ENCODE results near the gene ATG101.

ATG101 gene

GRCh38 chr12:52056801-52057637 lies 12.8 kb upstream of the ATG101 start:
- peak in 3 of 58 donors; percentile 27 to 61 (median 52) for DNase-seq

GRCh38 chr12:52057638-52058576 lies 11.9 kb upstream of the ATG101 start:
- DNase-seq, result no peak

- DNase-seq, result peak in 28 of 58 donors; percentile 18 to 81 (median 46)
These were observed 11.0 kb upstream of the ATG101 start for GRCh38 chr12:52058631-52059361.

- peak in 2 of 58 donors; percentile 24 to 33 for DNase-seq
These were observed 9.9 kb upstream of the ATG101 start for GRCh38 chr12:52059582-52060497.

- DNase-seq, result no peak
These were observed 9.1 kb upstream of the ATG101 start for GRCh38 chr12:52060498-52061177.

- peak in 54 of 58 donors; percentile 34 to 96 (median 82) for DNase-seq
These were observed 8.2 kb upstream of the ATG101 start for GRCh38 chr12:52061470-52062166.

- peak in 14 of 58 donors; percentile 23 to 77 (median 50) for DNase-seq
These were observed 7.4 kb upstream of the ATG101 start for GRCh38 chr12:52062167-52063081.

- DNase-seq, result peak in 16 of 58 donors; percentile 20 to 61 (median 36)
These were observed 6.5 kb upstream of the ATG101 start for GRCh38 chr12:52063082-52063924.

GRCh38 chr12:52063981-52064649 lies 5.7 kb upstream of the ATG101 start:
- peak in 10 of 58 donors; percentile 14 to 72 (median 40) for DNase-seq

GRCh38 chr12:52066346-52067080 lies 3.3 kb upstream of the ATG101 start:
- no peak for DNase-seq

- no peak for DNase-seq
These were observed 2.8 kb upstream of the ATG101 start for GRCh38 chr12:52067081-52067374.

GRCh38 chr12:52070185-52070925 lies 577 bp downstream of the ATG101 start:
- peak in 1 of 58 donors; percentile 54 for DNase-seq

- DNase-seq, result no peak
These were observed 4.0 kb downstream of the ATG101 start for GRCh38 chr12:52073531-52074381.
